ENCODE data around the gene IGFBP1. TPM values are rescaled to one million over a fixed set of nuclear protein-coding genes. Genes with fewer than 3 reads are reported as not detected.

The IGFBP1 gene
- total RNA-seq, 4 donors from 2014 or later: 0.49 to 3.6 TPM; not detected in 2

DNA sequence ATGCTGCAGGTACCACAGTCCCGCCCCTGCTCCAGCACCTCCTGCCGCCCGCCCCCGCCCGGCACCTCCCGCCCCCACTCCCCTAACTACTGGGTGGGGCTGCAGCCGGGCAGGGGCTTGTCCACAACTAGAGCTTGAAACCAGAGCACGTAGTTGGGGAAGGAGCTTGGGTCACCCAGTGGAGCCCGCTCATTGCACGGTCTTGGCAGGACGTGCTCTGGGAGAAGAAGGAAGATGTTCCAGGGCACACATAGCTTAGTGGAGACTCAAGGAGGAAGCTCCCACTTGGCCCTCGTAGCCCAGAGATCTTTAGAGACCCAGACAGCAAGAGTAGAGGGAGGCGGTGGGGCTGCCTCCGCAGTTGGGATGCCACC is 692 bp downstream of the IGFBP1 start:
- in situ Hi-C loops (cut with MboI; ENCODE audit: low sequenced_read_pairs in 4 of 4): no loop called here
- intact Hi-C loops (cut with DNase I; ENCODE audit: low total_unique reads): no loop called here
- Histone ChIP-seq H3K9me3 (no peaks in the 10 kb centered on the region), H3K27me3 (peaks cover 27 to 38% (median 33%) of the 10 kb centered on the region in 3 donors), H3K4me1 (no peaks in the 10 kb centered on the region), H3K27ac (no peak overlapping the region), H3K36me3 (no peaks in the 10 kb centered on the region), H3K4me3 (peak overlapping the region in 1 of 4 donors; percentile 7)
- TF ChIP-seq, protein P1, sequence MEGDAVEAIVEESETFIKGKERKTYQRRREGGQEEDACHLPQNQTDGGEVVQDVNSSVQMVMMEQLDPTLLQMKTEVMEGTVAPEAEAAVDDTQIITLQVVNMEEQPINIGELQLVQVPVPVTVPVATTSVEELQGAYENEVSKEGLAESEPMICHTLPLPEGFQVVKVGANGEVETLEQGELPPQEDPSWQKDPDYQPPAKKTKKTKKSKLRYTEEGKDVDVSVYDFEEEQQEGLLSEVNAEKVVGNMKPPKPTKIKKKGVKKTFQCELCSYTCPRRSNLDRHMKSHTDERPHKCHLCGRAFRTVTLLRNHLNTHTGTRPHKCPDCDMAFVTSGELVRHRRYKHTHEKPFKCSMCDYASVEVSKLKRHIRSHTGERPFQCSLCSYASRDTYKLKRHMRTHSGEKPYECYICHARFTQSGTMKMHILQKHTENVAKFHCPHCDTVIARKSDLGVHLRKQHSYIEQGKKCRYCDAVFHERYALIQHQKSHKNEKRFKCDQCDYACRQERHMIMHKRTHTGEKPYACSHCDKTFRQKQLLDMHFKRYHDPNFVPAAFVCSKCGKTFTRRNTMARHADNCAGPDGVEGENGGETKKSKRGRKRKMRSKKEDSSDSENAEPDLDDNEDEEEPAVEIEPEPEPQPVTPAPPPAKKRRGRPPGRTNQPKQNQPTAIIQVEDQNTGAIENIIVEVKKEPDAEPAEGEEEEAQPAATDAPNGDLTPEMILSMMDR (IDR thresholded peaks at IDR 0.05 in 4 of 5, conservative IDR thresholded peaks at IDR 0.05 in 1 of 5): no peak
- TF ChIP-seq POLR2A (IDR thresholded peaks at IDR 0.05): no peak
- no peak for ATAC-seq
- DNase-seq: no peak

GRCh38 chr7:45889367-45890067 is 1.2 kb downstream of the IGFBP1 start:
- no peak for TF ChIP-seq POLR2A (IDR thresholded peaks at IDR 0.05)
- TF ChIP-seq, protein P1 (IDR thresholded peaks at IDR 0.05 in 4 of 5, conservative IDR thresholded peaks at IDR 0.05 in 1 of 5): no peak
- DNase-seq (no peak), ATAC-seq (no peak)
- H3K27ac ChIP-seq: no peak overlapping the region
- in situ Hi-C loops (cut with MboI; ENCODE audit: low sequenced_read_pairs in 4 of 4): no loop called here
- no peaks in the 10 kb centered on the region for H3K9me3 ChIP-seq
- H3K4me3 ChIP-seq: no peak overlapping the region
- H3K36me3 ChIP-seq: no peaks in the 10 kb centered on the region
- intact Hi-C loops (cut with DNase I; ENCODE audit: low total_unique reads): no loop called here
- H3K27me3 ChIP-seq: peaks cover 27 to 38% (median 33%) of the 10 kb centered on the region in 3 donors
- H3K4me1 ChIP-seq: no peaks in the 10 kb centered on the region

GRCh38 chr7:45890125-45890901 is 2.0 kb downstream of the IGFBP1 start:
- no peak for DNase-seq
- ATAC-seq: no peak
- Histone ChIP-seq H3K27me3 (peaks cover 27 to 37% (median 28%) of the 10 kb centered on the region in 3 donors), H3K9me3 (no peaks in the 10 kb centered on the region), H3K36me3 (no peaks in the 10 kb centered on the region), H3K27ac (no peak overlapping the region), H3K4me1 (no peaks in the 10 kb centered on the region), H3K4me3 (no peak overlapping the region)
- intact Hi-C loops (cut with DNase I; ENCODE audit: low total_unique reads) (no loop called here), in situ Hi-C loops (cut with MboI; ENCODE audit: low sequenced_read_pairs in 4 of 4) (no loop called here)
- no peak for TF ChIP-seq POLR2A (IDR thresholded peaks at IDR 0.05)
- TF ChIP-seq, protein P1 (IDR thresholded peaks at IDR 0.05 in 4 of 5, conservative IDR thresholded peaks at IDR 0.05 in 1 of 5): no peak

DNA sequence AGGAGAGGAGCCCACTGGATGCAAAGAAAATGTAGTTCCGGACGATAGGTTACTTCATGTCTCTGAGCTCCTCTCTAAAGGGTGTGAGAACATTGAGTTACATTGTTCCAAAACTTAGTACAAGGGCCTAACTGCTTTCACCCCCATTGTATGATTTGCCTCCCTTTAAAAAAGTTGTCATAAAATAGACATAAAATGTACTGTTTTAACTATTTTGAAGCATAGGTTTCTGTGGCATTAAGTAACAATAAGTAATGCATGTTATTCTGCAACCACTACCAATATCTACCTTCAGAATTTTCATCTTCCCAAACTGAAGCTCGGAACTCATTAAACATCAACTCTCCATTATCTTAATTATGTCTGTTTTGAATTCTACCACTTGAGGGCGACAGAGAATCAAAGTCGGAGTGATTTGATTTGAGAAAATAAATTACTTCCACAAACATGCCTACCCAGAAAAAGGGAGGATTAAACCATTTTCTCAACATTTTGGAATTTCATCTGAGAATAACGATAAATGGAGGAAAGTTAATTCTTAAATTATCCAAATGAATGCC is 2.7 kb downstream of the IGFBP1 start:
- DNase-seq: no peak
- H3K9me3 ChIP-seq: no peaks in the 10 kb centered on the region
- in situ Hi-C loops (cut with MboI; ENCODE audit: low sequenced_read_pairs in 4 of 4): no loop called here
- no peaks in the 10 kb centered on the region for H3K4me1 ChIP-seq
- no peak overlapping the region for H3K27ac ChIP-seq
- TF ChIP-seq, protein P1 (IDR thresholded peaks at IDR 0.05 in 4 of 5, conservative IDR thresholded peaks at IDR 0.05 in 1 of 5): peak in 4 of 5 experiments; percentile 28 to 65 (median 64)
- TF ChIP-seq POLR2A (IDR thresholded peaks at IDR 0.05): no peak
- H3K4me3 ChIP-seq: no peak overlapping the region
- intact Hi-C loops (cut with DNase I; ENCODE audit: low total_unique reads): no loop called here
- no peak for ATAC-seq
- H3K36me3 ChIP-seq: no peaks in the 10 kb centered on the region
- H3K27me3 ChIP-seq: peaks cover 26 to 35% (median 28%) of the 10 kb centered on the region in 3 donors
